Smooth muscle cell (in vitro differentiated cells): ENCODE measurements around the gene TNPO1. TPM values are rescaled to one million over a fixed set of nuclear protein-coding genes. Genes with fewer than 3 reads are reported as not detected.

Source experiments
- DNase-seq: peaks from one replicate; lab custom pipeline; 2025; ENCODE audit not compliant: unreplicated experiment; lab: John Stamatoyannopoulos, UW
- H2AFZ ChIP-seq: fragments of 200-600 bp; sonication (generic); 2 replicates; pipeline ENCODE4 v1.6.0; 2016; ENCODE audit warnings: antibody characterized with exemption, low read depth, mild to moderate bottlenecking
- H3F3A ChIP-seq: fragments of 200-600 bp; sonication (generic); 2 replicates; pipeline ENCODE4 v1.6.0; 2017; ENCODE audit warnings: antibody characterized with exemption, low read depth
- H3K27ac ChIP-seq: fragments of 200-600 bp; sonication (generic); 2 replicates; pipeline ENCODE4 v1.5.1; 2016; ENCODE audit warnings: low read depth, mild to moderate bottlenecking
- H3K27me3 ChIP-seq: fragments of 200-600 bp; sonication (generic); 2 replicates; pipeline ENCODE4 v1.6.1; 2016; ENCODE audit warnings: low read depth, mild to moderate bottlenecking
- H3K36me3 ChIP-seq: fragments of 200-600 bp; sonication (generic); 2 replicates; pipeline ENCODE4 v1.5.1; 2016; ENCODE audit warnings: low read depth
- H3K4me1 ChIP-seq: fragments of 200-600 bp; sonication (generic); 2 replicates; pipeline ENCODE4 v1.5.1; 2016; ENCODE audit warnings: low read depth
- H3K4me2 ChIP-seq: fragments of 200-600 bp; sonication (generic); 2 replicates; pipeline ENCODE4 v1.6.0; 2016; ENCODE audit warnings: mild to moderate bottlenecking
- H3K4me3 ChIP-seq: fragments of 200-600 bp; sonication (generic); 2 replicates; pipeline ENCODE4 v1.5.1; 2016; ENCODE audit warnings: mild to moderate bottlenecking
- H3K79me2 ChIP-seq: fragments of 200-600 bp; sonication (generic); 2 replicates; pipeline ENCODE4 v1.6.0; 2016; ENCODE audit warnings: low read depth, mild to moderate bottlenecking
- H3K9ac ChIP-seq: fragments of 200-600 bp; sonication (generic); 2 replicates; pipeline ENCODE4 v1.6.0; 2016; ENCODE audit warnings: low read depth
- H3K9me3 ChIP-seq: fragments of 200-600 bp; sonication (generic); replicated peaks from 2 replicates; pipeline ENCODE4 v1.5.1; 2016; ENCODE audit warnings: low read depth
- H4K20me1 ChIP-seq: fragments of 200-600 bp; sonication (generic); 2 replicates; pipeline ENCODE4 v1.6.0; 2016; ENCODE audit warnings: low read depth
- WGBS: methylation state at CpG from one replicate; pipeline ENCODE4 v1.1.7; 2016; ENCODE audit warnings: low lambda C conversion rate; 5-methylcytosine and 5-hydroxymethylcytosine counted together
- polyA plus RNA-seq: library from polyadenylated mRNA; unstranded; fragments of >200 nt; fragmentation: Nextera tagmentation; extraction: Ambion mirVana; gene quantifications from 2 replicates; pipeline ENCODE4 v1.2.1, GENCODE V29; 2016
- total RNA-seq: library from RNA; depleted of rRNA; stranded (reverse); fragments of >200 nt; gene quantifications from 2 replicates; pipeline ENCODE4 v1.2.3, GENCODE V29; 2014
- TF ChIP-seq, protein P1 (sequence below): fragments of 200-600 bp; sonication (generic); IDR thresholded peaks from 2 replicates; pipeline ENCODE4 v1.5.1; 2017; ENCODE audit warnings: borderline replicate concordance, mild to moderate bottlenecking, antibody characterized with exemption; ENCODE audit not compliant: insufficient read depth, poor library complexity, severe bottlenecking

TNPO1 gene
- total and polyA plus RNA-seq, 2 experiments from 2014 or later = 62.7 to 182 TPM

DNA sequence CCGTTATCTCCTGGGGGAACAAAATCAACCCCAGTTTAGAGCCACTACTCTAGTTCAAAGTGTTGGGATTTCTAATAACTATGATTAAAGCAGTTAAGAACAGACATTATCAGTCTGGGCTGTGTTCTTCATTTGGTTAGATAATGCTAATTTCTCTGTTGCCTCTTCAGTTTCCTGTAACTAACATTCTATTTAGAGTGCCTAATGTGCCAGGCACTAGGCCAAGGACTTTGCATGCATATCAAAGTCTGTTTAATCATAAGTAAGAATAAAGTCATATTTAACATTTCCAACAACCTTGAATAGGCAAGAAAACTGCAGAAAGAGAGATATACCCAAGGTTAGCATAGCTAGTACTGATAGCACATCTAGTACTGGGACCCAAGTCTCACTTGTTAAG, 68.4 kb downstream of the TNPO1 start:
- Histone ChIP-seq H3F3A (no peaks in the 10 kb centered on the region), H3K9me3 (no peaks in the 10 kb centered on the region), H4K20me1 (peaks cover 63% of the 10 kb centered on the region), H3K79me2 (peaks cover 50% of the 10 kb centered on the region), H3K36me3 (peaks cover 34% of the 10 kb centered on the region), H3K27me3 (no peaks in the 10 kb centered on the region), H3K27ac (no peak overlapping the region), H3K4me1 (no peaks in the 10 kb centered on the region), H3K4me2 (no peak overlapping the region), H2AFZ (no peak overlapping the region), H3K9ac (no peak overlapping the region), H3K4me3 (no peak overlapping the region)
- TF ChIP-seq, protein P1, sequence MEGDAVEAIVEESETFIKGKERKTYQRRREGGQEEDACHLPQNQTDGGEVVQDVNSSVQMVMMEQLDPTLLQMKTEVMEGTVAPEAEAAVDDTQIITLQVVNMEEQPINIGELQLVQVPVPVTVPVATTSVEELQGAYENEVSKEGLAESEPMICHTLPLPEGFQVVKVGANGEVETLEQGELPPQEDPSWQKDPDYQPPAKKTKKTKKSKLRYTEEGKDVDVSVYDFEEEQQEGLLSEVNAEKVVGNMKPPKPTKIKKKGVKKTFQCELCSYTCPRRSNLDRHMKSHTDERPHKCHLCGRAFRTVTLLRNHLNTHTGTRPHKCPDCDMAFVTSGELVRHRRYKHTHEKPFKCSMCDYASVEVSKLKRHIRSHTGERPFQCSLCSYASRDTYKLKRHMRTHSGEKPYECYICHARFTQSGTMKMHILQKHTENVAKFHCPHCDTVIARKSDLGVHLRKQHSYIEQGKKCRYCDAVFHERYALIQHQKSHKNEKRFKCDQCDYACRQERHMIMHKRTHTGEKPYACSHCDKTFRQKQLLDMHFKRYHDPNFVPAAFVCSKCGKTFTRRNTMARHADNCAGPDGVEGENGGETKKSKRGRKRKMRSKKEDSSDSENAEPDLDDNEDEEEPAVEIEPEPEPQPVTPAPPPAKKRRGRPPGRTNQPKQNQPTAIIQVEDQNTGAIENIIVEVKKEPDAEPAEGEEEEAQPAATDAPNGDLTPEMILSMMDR = no peak
- WGBS = 93% methylated on average over 1 of the region's 1 CpG
- no peak for DNase-seq

DNA sequence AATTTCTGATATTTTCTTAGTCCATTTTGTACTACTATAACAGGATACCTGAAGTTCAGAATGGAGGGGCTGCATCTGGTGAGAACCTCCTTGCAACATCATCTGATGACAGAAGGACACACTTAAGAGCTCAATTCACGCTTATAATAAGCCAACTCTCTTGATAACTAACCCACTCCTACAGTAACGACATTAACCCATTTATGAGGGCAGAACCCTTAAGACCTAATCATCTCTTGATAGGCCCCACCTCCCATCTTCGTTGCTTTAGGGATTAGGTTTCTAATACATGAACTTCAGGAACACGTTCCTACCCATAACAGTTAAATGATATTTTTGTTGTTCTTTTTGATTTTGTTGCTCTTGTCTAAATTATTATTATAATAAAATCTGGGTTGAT, 69.4 kb downstream of the TNPO1 start:
- H3K9me3 ChIP-seq = no peaks in the 10 kb centered on the region
- H3F3A ChIP-seq = no peaks in the 10 kb centered on the region
- no peaks in the 10 kb centered on the region for H3K27me3 ChIP-seq
- H3K4me2 ChIP-seq = no peak overlapping the region
- no peaks in the 10 kb centered on the region for H3K4me1 ChIP-seq
- H3K79me2 ChIP-seq = peaks cover 50% of the 10 kb centered on the region
- H3K27ac ChIP-seq = no peak overlapping the region
- TF ChIP-seq, protein P1 = no peak
- no peak overlapping the region for H3K9ac ChIP-seq
- H3K36me3 ChIP-seq = peaks cover 38% of the 10 kb centered on the region
- H2AFZ ChIP-seq = no peak overlapping the region
- no peak for DNase-seq
- no peak overlapping the region for H3K4me3 ChIP-seq
- peaks cover 65% of the 10 kb centered on the region for H4K20me1 ChIP-seq
- WGBS = 91% methylated on average over 4 of the region's 4 CpGs

DNA sequence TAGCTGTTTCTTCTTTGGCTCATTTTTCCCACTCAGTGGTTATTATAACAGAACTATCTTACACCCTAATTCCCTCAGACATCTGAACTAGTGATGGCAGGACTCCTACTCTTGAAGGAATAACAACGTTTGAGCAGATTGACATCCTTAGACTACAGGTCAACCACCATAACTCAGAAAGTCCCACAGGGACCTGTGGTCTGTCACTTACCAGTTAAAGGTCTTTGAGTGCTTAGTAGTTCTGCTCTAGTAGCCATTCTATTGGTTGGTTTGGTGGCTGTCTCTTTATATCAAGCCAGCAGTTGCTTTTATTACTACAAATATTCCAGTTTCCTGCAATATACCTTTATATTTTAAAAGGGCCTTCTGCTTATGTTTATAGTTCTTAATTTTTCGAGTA, 72.1 kb downstream of the TNPO1 start:
- Histone ChIP-seq H3K27ac (no peak overlapping the region), H3F3A (peaks cover 3% of the 10 kb centered on the region), H3K36me3 (peaks cover 39% of the 10 kb centered on the region), H3K4me3 (no peak overlapping the region), H3K4me2 (no peak overlapping the region), H3K9me3 (no peaks in the 10 kb centered on the region), H3K4me1 (no peaks in the 10 kb centered on the region), H2AFZ (no peak overlapping the region), H4K20me1 (peaks cover 51% of the 10 kb centered on the region), H3K27me3 (no peaks in the 10 kb centered on the region), H3K9ac (no peak overlapping the region), H3K79me2 (peaks cover 46% of the 10 kb centered on the region)
- WGBS = 97% methylated on average over 2 of the region's 2 CpGs
- TF ChIP-seq, protein P1 = no peak
- DNase-seq = no peak

DNA sequence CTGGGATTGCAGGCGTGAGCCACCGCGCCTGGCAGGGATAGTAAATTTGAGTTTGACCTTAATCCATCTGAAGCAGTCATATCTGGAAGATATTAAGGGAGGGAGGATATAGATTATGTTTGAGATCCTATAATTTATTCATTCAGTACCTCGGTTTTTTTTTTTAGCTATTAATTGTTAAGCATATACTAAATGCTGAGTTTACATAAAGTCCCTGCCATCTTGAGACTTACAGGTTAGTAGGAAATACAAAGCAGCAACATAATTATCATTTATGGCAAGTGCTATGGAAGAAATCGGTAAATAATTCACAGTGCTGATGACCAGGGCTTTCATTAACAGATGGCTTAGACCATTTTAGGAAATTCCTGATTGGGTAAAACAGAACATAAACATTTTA, 72.9 kb downstream of the TNPO1 start:
- Histone ChIP-seq H3K79me2 (peaks cover 45% of the 10 kb centered on the region), H4K20me1 (peaks cover 47% of the 10 kb centered on the region), H3K4me1 (no peaks in the 10 kb centered on the region), H3K27ac (no peak overlapping the region), H3K9me3 (no peaks in the 10 kb centered on the region), H3K27me3 (no peaks in the 10 kb centered on the region), H3F3A (peaks cover 3% of the 10 kb centered on the region), H3K9ac (no peak overlapping the region), H2AFZ (no peak overlapping the region), H3K36me3 (peaks cover 46% of the 10 kb centered on the region), H3K4me3 (no peak overlapping the region), H3K4me2 (no peak overlapping the region)
- 95% methylated on average over 5 of the region's 5 CpGs for WGBS
- no peak for DNase-seq
- TF ChIP-seq, protein P1 = no peak
